HCT116 (cell line): ENCODE measurements around the gene CHMP4B. TPM values are rescaled to one million over a fixed set of nuclear protein-coding genes. Genes with fewer than 3 reads are reported as not detected.

Experiments used
- ATAC-seq: fragments of 200-7000 bp; cut with Tn5 transposase; 2 replicates; pipeline ENCODE4 v1.9.1; 2020; ENCODE audit warnings: mild to moderate bottlenecking, moderate library complexity
- BruUV-seq: library from RNA; stranded (reverse); fragments of 400-500 nt; replicated peaks from 2 replicates; lab custom pipeline; 2021; lab: Mats Ljungman, UMichigan
- CTCF ChIA-PET: fragments of 300-600 bp; sonication (Branson Sonifier 250); formaldehyde crosslinking; loops from one replicate; lab custom pipeline; 2021; ENCODE audit warnings: antibody characterized with exemption; lab: Charles Lee
- POLR2A ChIA-PET: fragments of 300-600, 350-600 bp; sonication (Branson Sonifier 250); formaldehyde crosslinking; loops from one replicate; lab custom pipeline; 2021; ENCODE audit warnings: antibody characterized with exemption; lab: Charles Lee
- RAD21 ChIA-PET, 2 experiments: fragments of 300-600 bp; sonication (Branson Sonifier 250); formaldehyde crosslinking; loops; one replicate each; lab custom pipeline; 2023; ENCODE audit warnings: low total read pairs in 2 of 2; ENCODE audit not compliant: uncharacterized antibody in 2 of 2, unreplicated experiment in 2 of 2, low non-redundant PET in 1 of 2; lab: Charles Lee
- DNase-seq: peaks from one replicate; pipeline ENCODE4 v3.0.0-alpha.2; 2010; ENCODE audit warnings: low read depth, low spot score
- H2AFZ ChIP-seq: fragments of 200-600 bp; shearing (Covaris generic), sonication (generic); 2 replicates; pipeline ENCODE4 v1.6.1; 2017; ENCODE audit warnings: low read depth, mixed run types, mixed read lengths, antibody characterized with exemption, low read length; ENCODE audit not compliant: poor library complexity, severe bottlenecking
- H3K27ac ChIP-seq: 2 replicates; pipeline ENCODE4 v1.5.1; 2012; ENCODE audit warnings: low read depth, low read length
- H3K27me3 ChIP-seq: fragments of 200-600 bp; sonication (generic); 2 replicates; pipeline ENCODE4 v1.6.1; 2016; ENCODE audit warnings: mixed run types, low read length, mixed read lengths; ENCODE audit not compliant: insufficient read depth
- H3K36me3 ChIP-seq, 2 experiments: fragments of 200-500 bp in 1 of 2; fragments of 200-600 bp in 1 of 2; sonication (Bioruptor generic) in 1 of 2; sonication (generic) in 1 of 2; 2 replicates each; pipeline versions ENCODE4 v1.5.1 to v1.6.1; 2014 to 2016; ENCODE audit warnings: low read length in 2 of 2, inconsistent platforms in 1 of 2, mixed read lengths in 1 of 2, mixed run types in 1 of 2; ENCODE audit not compliant: insufficient read depth in 2 of 2, control insufficient read depth in 1 of 2
- H3K4me1 ChIP-seq, 2 experiments: fragments of 200-600 bp in 1 of 2; sonication (generic) in 1 of 2; 2 replicates each; pipeline versions ENCODE4 v1.5.1 to v1.6.1; 2012 to 2017; ENCODE audit warnings: low read length in 2 of 2, inconsistent platforms in 1 of 2, mild to moderate bottlenecking in 1 of 2, mixed read lengths in 1 of 2, mixed run types in 1 of 2, moderate library complexity in 1 of 2; ENCODE audit not compliant: insufficient read depth in 2 of 2, control insufficient read depth in 1 of 2
- H3K4me2 ChIP-seq: fragments of 200-600 bp; sonication (generic); 2 replicates; pipeline ENCODE4 v1.6.1; 2017; ENCODE audit warnings: mixed run types, low read length, mixed read lengths
- H3K4me3 ChIP-seq, 2 experiments: fragments of 200-600 bp in 1 of 2; sonication (generic) in 1 of 2; replicated peaks in 1 of 2; 2 replicates each; pipeline ENCODE4 v1.5.1; 2011 to 2016; ENCODE audit warnings: low read length in 2 of 2, control low read depth in 1 of 2, low read depth in 1 of 2, mild to moderate bottlenecking in 1 of 2, mixed read lengths in 1 of 2, mixed run types in 1 of 2
- H3K79me2 ChIP-seq: fragments of 200-600 bp; sonication (generic); 2 replicates; pipeline ENCODE4 v1.6.1; 2017; ENCODE audit warnings: mild to moderate bottlenecking, mixed run types, low read length, moderate library complexity, mixed read lengths; ENCODE audit not compliant: insufficient read depth
- H3K9ac ChIP-seq: fragments of 200-600 bp; sonication (generic); 2 replicates; pipeline ENCODE4 v1.6.1; 2016; ENCODE audit warnings: low read length, mixed read lengths
- H3K9me2 ChIP-seq: fragments of 200-600 bp; sonication (generic), shearing (Covaris generic); 2 replicates; pipeline ENCODE4 v1.6.1; 2017; ENCODE audit warnings: mixed run types, mild to moderate bottlenecking, moderate library complexity; ENCODE audit not compliant: insufficient read depth
- H3K9me3 ChIP-seq, 2 experiments: fragments of 200-500 bp in 1 of 2; fragments of 200-600 bp in 1 of 2; sonication (Bioruptor generic) in 1 of 2; sonication (generic) in 1 of 2; 2 replicates each; pipeline ENCODE4 v1.6.1; 2014 to 2017; ENCODE audit warnings: low read length in 2 of 2, mixed read lengths in 2 of 2, inconsistent platforms in 1 of 2, low read depth in 1 of 2, mild to moderate bottlenecking in 1 of 2, mixed run types in 1 of 2, moderate library complexity in 1 of 2; ENCODE audit not compliant: control insufficient read depth in 1 of 2, insufficient read depth in 1 of 2
- H4K20me1 ChIP-seq: fragments of 200-600 bp; sonication (generic), shearing (Covaris generic); 2 replicates; pipeline ENCODE4 v1.6.1; 2017; ENCODE audit warnings: mixed run types, mild to moderate bottlenecking, moderate library complexity; ENCODE audit not compliant: insufficient read depth
- EGR1 ChIP-seq: IDR thresholded peaks from 2 replicates; pipeline ENCODE4 v1.6.1; 2012; ENCODE audit warnings: low read depth
- FOSL1 ChIP-seq: IDR thresholded peaks from 2 replicates; pipeline ENCODE4 v1.6.1; 2012; ENCODE audit warnings: low read depth
- POLR2A ChIP-seq: IDR thresholded peaks from 2 replicates; pipeline ENCODE4 v1.7.0; 2011; ENCODE audit warnings: borderline replicate concordance; ENCODE audit not compliant: insufficient read depth, insufficient read length; ENCODE audit errors: extremely low read depth
- POLR2AphosphoS5 ChIP-seq: IDR thresholded peaks from 2 replicates; pipeline ENCODE4 v1.6.1; 2011; ENCODE audit warnings: mild to moderate bottlenecking, low read depth, low read length, moderate library complexity
- SIN3A ChIP-seq: IDR thresholded peaks from 2 replicates; pipeline ENCODE4 v1.6.1; 2012; ENCODE audit warnings: low read depth
- SRF ChIP-seq: IDR thresholded peaks from 2 replicates; pipeline ENCODE4 v1.6.1; 2012; ENCODE audit warnings: low read depth
- YY1 ChIP-seq: IDR thresholded peaks from 2 replicates; pipeline ENCODE4 v1.6.1; 2011; ENCODE audit warnings: low read length, low read depth, moderate library complexity, mild to moderate bottlenecking; ENCODE audit not compliant: insufficient replicate concordance; ENCODE audit errors: extremely low read depth
- ZNF274 ChIP-seq: fragments of 200-500 bp; sonication (Bioruptor generic); IDR thresholded peaks from 2 replicates; pipeline ENCODE4 v1.6.1; 2014; ENCODE audit warnings: mild to moderate bottlenecking, low read depth, low read length, inconsistent platforms
- intact Hi-C: fragments of 100-400 bp; cut with micrococcal nuclease; formaldehyde crosslinking; loops from 2 replicates; pipeline ENCODE4 v1.10.0; 2022
- total RNA-seq: library from RNA; stranded (reverse); gene quantifications from one replicate; pipeline ENCODE4 v1.2.1, GENCODE V29; 2021; ENCODE audit not compliant: unreplicated experiment
- TF ChIP-seq, protein P1 (sequence below), 3 experiments: fragments of 200-600 bp in 1 of 3; sonication (generic) in 1 of 3; IDR thresholded peaks in 2 of 3; conservative IDR thresholded peaks in 1 of 3; 2 replicates each; pipeline ENCODE4 v1.5.1; 2012 to 2017; ENCODE audit warnings: low read depth in 2 of 3, low read length in 2 of 3, antibody characterized with exemption in 1 of 3, borderline replicate concordance in 1 of 3, control low read depth in 1 of 3, mild to moderate bottlenecking in 1 of 3, mixed read lengths in 1 of 3, mixed run types in 1 of 3, moderate library complexity in 1 of 3; ENCODE audit not compliant: insufficient read depth in 1 of 3
- TF ChIP-seq, protein P2 (sequence below): IDR thresholded peaks from 2 replicates; pipeline ENCODE4 v1.6.1; 2012; ENCODE audit warnings: low read depth

Gene CHMP4B
- total RNA-seq, 1 experiment from 2014 or later = 56.9 TPM

DNA sequence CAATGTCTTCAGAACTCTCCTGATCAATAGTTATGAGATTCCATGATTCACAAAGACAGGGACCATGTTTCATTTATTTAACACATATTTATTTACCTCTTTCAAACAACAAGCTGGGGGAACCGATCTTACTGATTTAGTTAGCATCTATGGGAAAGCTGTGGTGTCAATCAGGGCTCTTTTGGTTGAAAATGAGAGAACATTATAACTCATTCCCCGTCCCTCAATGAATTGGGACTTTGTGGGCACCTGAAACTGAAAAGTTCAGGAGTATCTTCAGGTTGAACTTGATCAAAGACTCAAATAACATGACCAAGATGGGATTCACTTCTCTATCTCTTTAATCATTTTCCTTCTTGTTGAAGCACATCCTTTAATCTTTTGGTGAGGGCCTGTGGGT lies 67.4 kb downstream of the CHMP4B start:
- Histone ChIP-seq H3K9me2 (no peaks in the 10 kb centered on the region), H4K20me1 (no peaks in the 10 kb centered on the region), H3K4me3 (no peak overlapping the region), H3K27ac (no peak overlapping the region), H3K9ac (no peak overlapping the region), H3K27me3 (no peaks in the 10 kb centered on the region), H2AFZ (no peak overlapping the region), H3K4me1 (no peaks in the 10 kb centered on the region), H3K36me3 (no peaks in the 10 kb centered on the region), H3K9me3 (peaks cover 9% of the 10 kb centered on the region in 2 experiments; a peak in 2 of 4 replicates), H3K79me2 (no peaks in the 10 kb centered on the region), H3K4me2 (no peak overlapping the region)
- ChIA-PET CTCF (no interaction called here), POLR2A (no interaction called here), RAD21 (no interaction called here)
- BruUV-seq = no TSS peak
- TF ChIP-seq SRF (no peak), POLR2A (no peak), POLR2AphosphoS5 (no peak), ZNF274 (no peak), SIN3A (no peak), FOSL1 (no peak), YY1 (no peak), EGR1 (no peak)
- TF ChIP-seq, protein P1, sequence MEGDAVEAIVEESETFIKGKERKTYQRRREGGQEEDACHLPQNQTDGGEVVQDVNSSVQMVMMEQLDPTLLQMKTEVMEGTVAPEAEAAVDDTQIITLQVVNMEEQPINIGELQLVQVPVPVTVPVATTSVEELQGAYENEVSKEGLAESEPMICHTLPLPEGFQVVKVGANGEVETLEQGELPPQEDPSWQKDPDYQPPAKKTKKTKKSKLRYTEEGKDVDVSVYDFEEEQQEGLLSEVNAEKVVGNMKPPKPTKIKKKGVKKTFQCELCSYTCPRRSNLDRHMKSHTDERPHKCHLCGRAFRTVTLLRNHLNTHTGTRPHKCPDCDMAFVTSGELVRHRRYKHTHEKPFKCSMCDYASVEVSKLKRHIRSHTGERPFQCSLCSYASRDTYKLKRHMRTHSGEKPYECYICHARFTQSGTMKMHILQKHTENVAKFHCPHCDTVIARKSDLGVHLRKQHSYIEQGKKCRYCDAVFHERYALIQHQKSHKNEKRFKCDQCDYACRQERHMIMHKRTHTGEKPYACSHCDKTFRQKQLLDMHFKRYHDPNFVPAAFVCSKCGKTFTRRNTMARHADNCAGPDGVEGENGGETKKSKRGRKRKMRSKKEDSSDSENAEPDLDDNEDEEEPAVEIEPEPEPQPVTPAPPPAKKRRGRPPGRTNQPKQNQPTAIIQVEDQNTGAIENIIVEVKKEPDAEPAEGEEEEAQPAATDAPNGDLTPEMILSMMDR (IDR thresholded peaks at IDR 0.05 in 2 of 3, conservative IDR thresholded peaks at IDR 0.05 in 1 of 3; ENCODE audit: borderline replicate concordance in 1 of 3, insufficient read depth in 1 of 3, low read depth in 2 of 3, low read length in 2 of 3) = no peak
- TF ChIP-seq, protein P2, sequence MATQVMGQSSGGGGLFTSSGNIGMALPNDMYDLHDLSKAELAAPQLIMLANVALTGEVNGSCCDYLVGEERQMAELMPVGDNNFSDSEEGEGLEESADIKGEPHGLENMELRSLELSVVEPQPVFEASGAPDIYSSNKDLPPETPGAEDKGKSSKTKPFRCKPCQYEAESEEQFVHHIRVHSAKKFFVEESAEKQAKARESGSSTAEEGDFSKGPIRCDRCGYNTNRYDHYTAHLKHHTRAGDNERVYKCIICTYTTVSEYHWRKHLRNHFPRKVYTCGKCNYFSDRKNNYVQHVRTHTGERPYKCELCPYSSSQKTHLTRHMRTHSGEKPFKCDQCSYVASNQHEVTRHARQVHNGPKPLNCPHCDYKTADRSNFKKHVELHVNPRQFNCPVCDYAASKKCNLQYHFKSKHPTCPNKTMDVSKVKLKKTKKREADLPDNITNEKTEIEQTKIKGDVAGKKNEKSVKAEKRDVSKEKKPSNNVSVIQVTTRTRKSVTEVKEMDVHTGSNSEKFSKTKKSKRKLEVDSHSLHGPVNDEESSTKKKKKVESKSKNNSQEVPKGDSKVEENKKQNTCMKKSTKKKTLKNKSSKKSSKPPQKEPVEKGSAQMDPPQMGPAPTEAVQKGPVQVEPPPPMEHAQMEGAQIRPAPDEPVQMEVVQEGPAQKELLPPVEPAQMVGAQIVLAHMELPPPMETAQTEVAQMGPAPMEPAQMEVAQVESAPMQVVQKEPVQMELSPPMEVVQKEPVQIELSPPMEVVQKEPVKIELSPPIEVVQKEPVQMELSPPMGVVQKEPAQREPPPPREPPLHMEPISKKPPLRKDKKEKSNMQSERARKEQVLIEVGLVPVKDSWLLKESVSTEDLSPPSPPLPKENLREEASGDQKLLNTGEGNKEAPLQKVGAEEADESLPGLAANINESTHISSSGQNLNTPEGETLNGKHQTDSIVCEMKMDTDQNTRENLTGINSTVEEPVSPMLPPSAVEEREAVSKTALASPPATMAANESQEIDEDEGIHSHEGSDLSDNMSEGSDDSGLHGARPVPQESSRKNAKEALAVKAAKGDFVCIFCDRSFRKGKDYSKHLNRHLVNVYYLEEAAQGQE = no peak
- no peak for DNase-seq
- no peak for ATAC-seq
- intact Hi-C loops = no loop called here
